A549 (cell line): ENCODE results near the gene COMTD1. TPM values are rescaled to one million over a fixed set of nuclear protein-coding genes. Genes with fewer than 3 reads are reported as not detected.
A peak's percentile ranks its signal among the peaks of the same experiment; 100 is the strongest.
"Not testable (repeated sequence)": the region's sequence is repeated elsewhere in the genome, so short reads cannot be mapped to it uniquely, and the experiment has no call there.

Source experiments
- ATAC-seq, 2 experiments: fragments of 200-7000 bp in 1 of 2; fragments of >200 bp in 1 of 2; cut with Nextera tagmentation in 1 of 2; cut with Tn5 transposase in 1 of 2; 3 replicates each; pipeline versions ENCODE4 v1.8.0 to v1.9.1; 2018 to 2020; ENCODE audit warnings: mild to moderate bottlenecking in 1 of 2, moderate library complexity in 1 of 2
- CTCF ChIA-PET: fragments of 300-600 bp; sonication (Branson Sonifier 250); formaldehyde crosslinking; extraction: SDS; loops from one replicate; lab custom pipeline; 2021; ENCODE audit warnings: antibody characterized with exemption, inconsistent platforms; lab: Yijun Ruan, JAX
- POLR2A ChIA-PET: fragments of 350-600 bp; formaldehyde crosslinking; extraction: SDS; loops from one replicate; lab custom pipeline; 2021; ENCODE audit warnings: antibody characterized with exemption, inconsistent platforms; lab: Yijun Ruan, JAX
- DNase-seq, 2 experiments: peaks; one replicate each; pipeline versions ENCODE4 v3.0.0 to v3.0.0-alpha.2; 2011 to 2016; ENCODE audit warnings: low read depth in 1 of 2, low spot score in 1 of 2
- FAIRE-seq: peaks from 2 replicates; lab custom pipeline; 2011; peaks lifted over from hg19 to GRCh38; lab: Jason Lieb, UNC
- H3K27ac ChIP-seq, 2 experiments: fragments of >200 bp; sonication (Bioruptor Twin); formaldehyde crosslinking; 3 replicates each; pipeline ENCODE4 v1.5.1; 2016 to 2017
- H3K4me1 ChIP-seq: fragments of >200 bp; sonication (Bioruptor Twin); formaldehyde crosslinking; 3 replicates; pipeline ENCODE4 v1.6.1; 2016
- H3K4me2 ChIP-seq: fragments of >200 bp; sonication (Bioruptor Twin); formaldehyde crosslinking; 3 replicates; pipeline ENCODE4 v1.6.1; 2016
- H3K4me3 ChIP-seq: fragments of >200 bp; sonication (Bioruptor Twin); formaldehyde crosslinking; 3 replicates; pipeline ENCODE4 v1.5.1; 2016
- H3K9me3 ChIP-seq: fragments of >200 bp; sonication (Bioruptor Twin); formaldehyde crosslinking; 3 replicates; pipeline ENCODE4 v1.6.1; 2016
- BHLHE40 ChIP-seq: IDR thresholded peaks from 2 replicates; pipeline ENCODE4 v1.6.1; 2012; ENCODE audit warnings: low read depth, low read length, inconsistent platforms
- CBX2 ChIP-seq: fragments of 200-600 bp; sonication (generic); IDR thresholded peaks from 2 replicates; pipeline ENCODE4 v1.6.1; 2016; ENCODE audit warnings: low read depth, mild to moderate bottlenecking, borderline replicate concordance
- CEBPB ChIP-seq, 2 experiments: fragments of >200 bp in 1 of 2; sonication (Bioruptor Twin) in 1 of 2; formaldehyde crosslinking in 1 of 2; IDR thresholded peaks; 2 replicates each; pipeline ENCODE4 v1.6.1; 2012 to 2016
- EHMT2 ChIP-seq: fragments of 200-600 bp; sonication (generic); IDR thresholded peaks from 2 replicates; pipeline ENCODE4 v1.6.1; 2016; ENCODE audit warnings: antibody characterized with exemption, low read depth, mild to moderate bottlenecking, moderate library complexity
- ESRRA ChIP-seq: fragments of 150-350 bp; IDR thresholded peaks from 2 replicates; pipeline ENCODE4 v1.6.1; 2014; ENCODE audit warnings: mild to moderate bottlenecking, low read length, borderline replicate concordance
- FOSL2 ChIP-seq, 2 experiments: fragments of 450-650 bp in 1 of 2; fragments of >200 bp in 1 of 2; sonication (Bioruptor Twin) in 1 of 2; formaldehyde crosslinking; IDR thresholded peaks; 2 replicates each; pipeline versions ENCODE4 v1.5.0 to v1.6.1; 2016 to 2020; ENCODE audit warnings: mild to moderate bottlenecking in 1 of 2, moderate library complexity in 1 of 2
- HOXA7 ChIP-seq: fragments of 250-450 bp; sonication (Bioruptor Pico); IDR thresholded peaks from 2 replicates; pipeline ENCODE4 v1.5.0; 2020; ENCODE audit warnings: mild to moderate bottlenecking, moderate library complexity
- HOXB13 ChIP-seq: fragments of 250-450 bp; sonication (Bioruptor Pico); IDR thresholded peaks from 2 replicates; pipeline ENCODE4 v1.5.0; 2020; ENCODE audit warnings: low read depth, mild to moderate bottlenecking, moderate library complexity
- HOXB5 ChIP-seq: fragments of 250-450 bp; sonication (Bioruptor Pico); IDR thresholded peaks from 2 replicates; pipeline ENCODE4 v1.5.0; 2020; ENCODE audit warnings: mild to moderate bottlenecking, moderate library complexity
- JUN ChIP-seq, 2 experiments: fragments of >200 bp; sonication (Bioruptor Twin); formaldehyde crosslinking; IDR thresholded peaks; 2 replicates in 1 of 2; 3 replicates in 1 of 2; pipeline ENCODE4 v1.6.1; 2016 to 2017
- KDM5A ChIP-seq: fragments of 200-600 bp; sonication (generic); IDR thresholded peaks from 2 replicates; pipeline ENCODE4 v1.6.1; 2016; ENCODE audit warnings: antibody characterized with exemption, mild to moderate bottlenecking
- MAFK ChIP-seq: fragments of 450-650 bp; IDR thresholded peaks from 2 replicates; pipeline ENCODE4 v1.6.1; 2014; ENCODE audit not compliant: partially characterized antibody
- MAZ ChIP-seq: fragments of 150-350 bp; IDR thresholded peaks from 2 replicates; pipeline ENCODE4 v1.6.1; 2014; ENCODE audit warnings: antibody characterized with exemption, low read depth, low read length, borderline replicate concordance
- NFE2L2 ChIP-seq: fragments of 150-350 bp; conservative IDR thresholded peaks from 2 replicates; pipeline ENCODE4 v1.6.1; 2014; ENCODE audit warnings: low read length
- RFX5 ChIP-seq: fragments of 450-650 bp; IDR thresholded peaks from 2 replicates; pipeline ENCODE4 v1.7.1; 2014; ENCODE audit warnings: antibody characterized with exemption, mild to moderate bottlenecking, moderate library complexity
- RNF2 ChIP-seq: fragments of 200-600 bp; sonication (generic); IDR thresholded peaks from 2 replicates; pipeline ENCODE4 v1.6.1; 2016; ENCODE audit warnings: low read depth, mild to moderate bottlenecking, antibody characterized with exemption, moderate library complexity, borderline replicate concordance
- SREBF2 ChIP-seq: fragments of 450-650 bp; IDR thresholded peaks from 2 replicates; pipeline ENCODE4 v1.6.1; 2014; ENCODE audit warnings: mild to moderate bottlenecking, moderate library complexity
- TFCP2L1 ChIP-seq: fragments of 250-450 bp; sonication (Bioruptor Pico); IDR thresholded peaks from 2 replicates; pipeline ENCODE4 v1.5.0; 2021; ENCODE audit warnings: mild to moderate bottlenecking
- TP53 ChIP-seq: fragments of 250-450 bp; sonication (Bioruptor Pico); IDR thresholded peaks from 2 replicates; pipeline ENCODE4 v1.5.0; 2021; ENCODE audit warnings: mild to moderate bottlenecking, moderate library complexity
- WGBS: methylation state at CpG from one replicate; pipeline ENCODE4 v1.1.6; 2017; ENCODE audit errors: missing lambda C conversion rate; 5-methylcytosine and 5-hydroxymethylcytosine counted together
- polyA plus RNA-seq, 4 experiments: library from polyadenylated mRNA; depleted of rRNA in 3 of 4; stranded (reverse); fragments of >200 nt; fragmentation: RNase III in 1 of 4; extraction: RNeasy Plus Mini Kit Qiagen cat#74134 plus additional on column Dnase treatment in 1 of 4; gene quantifications; 2 replicates in 3 of 4; 3 replicates in 1 of 4; pipeline ENCODE4 v1.2.3, GENCODE V29; 2011 to 2017
- TF ChIP-seq, protein P1 (sequence below): fragments of 250-450 bp; sonication (Bioruptor Pico); IDR thresholded peaks from 2 replicates; pipeline ENCODE4 v1.5.0; 2020; ENCODE audit warnings: low read depth, mild to moderate bottlenecking, moderate library complexity
- TF ChIP-seq, protein P2 (sequence below): IDR thresholded peaks from 2 replicates; pipeline ENCODE4 v1.6.1; 2012
- TF ChIP-seq, protein P3 (sequence below): fragments of 450-650 bp; IDR thresholded peaks from 2 replicates; pipeline ENCODE4 v1.6.1; 2014; ENCODE audit warnings: antibody characterized with exemption

Gene COMTD1
- polyA plus RNA-seq, 2 of the 4 experiments (the other 2 are of a cell fraction), result 9.8 to 34.2 TPM

DNA sequence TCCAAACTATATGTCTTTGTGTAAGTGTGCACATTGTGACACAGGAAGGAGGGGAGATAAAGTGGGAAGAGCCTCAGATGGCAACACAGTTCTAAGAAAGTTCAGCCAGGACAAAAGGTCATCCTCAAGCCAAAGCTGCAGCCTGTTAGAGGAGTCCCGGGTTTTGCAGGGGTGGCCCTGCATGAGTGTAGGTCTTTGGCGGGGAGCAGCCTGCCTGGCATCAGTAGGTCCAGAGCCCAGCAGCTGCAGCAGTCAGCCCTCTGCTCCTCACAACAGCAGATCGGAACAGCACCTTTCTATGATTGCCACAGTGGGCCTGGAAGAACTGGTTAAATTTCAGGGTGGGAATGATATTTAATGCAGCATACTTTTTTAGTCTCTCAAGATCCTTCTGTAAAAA, 38.7 kb downstream of the COMTD1 start:
- H3K9me3 ChIP-seq, result no peaks in the 10 kb centered on the region
- ATAC-seq (no peak), DNase-seq (no peak), FAIRE-seq (no peak)
- TF ChIP-seq, protein P1, sequence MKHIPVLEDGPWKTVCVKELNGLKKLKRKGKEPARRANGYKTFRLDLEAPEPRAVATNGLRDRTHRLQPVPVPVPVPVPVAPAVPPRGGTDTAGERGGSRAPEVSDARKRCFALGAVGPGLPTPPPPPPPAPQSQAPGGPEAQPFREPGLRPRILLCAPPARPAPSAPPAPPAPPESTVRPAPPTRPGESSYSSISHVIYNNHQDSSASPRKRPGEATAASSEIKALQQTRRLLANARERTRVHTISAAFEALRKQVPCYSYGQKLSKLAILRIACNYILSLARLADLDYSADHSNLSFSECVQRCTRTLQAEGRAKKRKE (CRISPR knock-in tag), result no peak
- TF ChIP-seq TFCP2L1, result no peak
- no peak for TF ChIP-seq MAZ
- no peak for TF ChIP-seq TP53
- ChIA-PET CTCF (interaction anchor here (0.6 to 7.5 kb wide), 5 partner anchors 9 to 153 kb away, joined by 3 to 82 read pairs (median 7); partner anchors contain the start of gene COMTD1), POLR2A (interaction anchor here (8.6 kb wide), 1 partner anchor 13 kb away, joined by 53 read pairs; the partner anchor contains the start of gene VDAC2)
- no peak overlapping the region for H3K4me3 ChIP-seq
- H3K4me1 ChIP-seq, result peaks cover 67% of the 10 kb centered on the region
- H3K4me2 ChIP-seq, result no peak overlapping the region
- H3K27ac ChIP-seq, result peak overlapping the region; percentile 90 to 95
- 75% methylated on average over 3 of the region's 3 CpGs for WGBS

DNA sequence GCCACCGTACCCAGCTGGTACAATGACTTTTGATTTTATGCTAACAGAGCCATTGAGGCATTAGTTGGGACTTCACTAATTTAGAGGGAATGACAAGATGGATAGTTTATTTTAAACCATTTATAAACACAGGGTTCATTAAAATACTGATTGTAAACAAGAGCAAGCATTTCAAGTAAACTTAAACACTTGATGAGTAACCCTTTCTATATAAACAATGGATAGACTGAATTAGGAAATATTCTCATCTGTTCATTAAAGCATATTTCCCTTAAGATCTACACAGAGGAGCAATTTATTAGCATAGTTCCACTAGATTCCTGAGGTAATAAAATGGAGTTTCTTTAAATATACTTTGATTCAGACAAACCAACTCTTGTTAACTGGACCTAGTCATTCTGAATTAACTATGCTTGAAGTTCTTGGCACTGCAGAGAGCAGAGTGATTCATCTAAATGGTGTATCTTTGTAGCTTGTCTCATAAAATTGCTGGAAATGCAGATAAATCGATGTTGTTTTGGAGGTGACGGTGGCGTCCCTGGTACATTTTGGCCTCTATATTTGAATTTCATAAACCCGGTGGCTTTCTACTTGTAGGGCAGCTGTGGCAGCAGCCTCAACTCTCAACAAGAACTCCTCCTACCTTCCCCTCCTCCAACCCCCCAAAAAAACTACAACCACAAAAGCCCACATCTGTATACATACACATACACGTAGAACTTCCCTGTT, 40.6 kb downstream of the COMTD1 start:
- Histone ChIP-seq H3K4me1 (peaks cover 72% of the 10 kb centered on the region), H3K9me3 (no peaks in the 10 kb centered on the region), H3K4me3 (no peak overlapping the region), H3K4me2 (peak overlapping the region; percentile 13), H3K27ac (peak overlapping the region; percentile 90 to 95)
- ChIA-PET POLR2A (interaction anchor here (8.6 kb wide), 1 partner anchor 15 kb away, joined by 53 read pairs; the partner anchor contains the start of gene VDAC2), CTCF (interaction anchor here (0.8 to 7.5 kb wide), 5 partner anchors 7 to 38 kb away, joined by 3 to 82 read pairs (median 7); partner anchors contain the start of gene COMTD1)
- ATAC-seq (no peak), DNase-seq (no peak), FAIRE-seq (no peak)
- WGBS, result 76% methylated on average over 6 of the region's 6 CpGs
- TF ChIP-seq CEBPB (IDR thresholded peaks at IDR 0.05), result 0 out of 4 replicates have a peak, but pooled peaks of 1 of the 2 experiments have one; percentile 13
- no peak for TF ChIP-seq FOSL2 (IDR thresholded peaks at IDR 0.05)
- TF ChIP-seq FOSL2 (CRISPR knock-in tag; IDR thresholded peaks at IDR 0.05), result peak; percentile 59
- TF ChIP-seq, protein P2, sequence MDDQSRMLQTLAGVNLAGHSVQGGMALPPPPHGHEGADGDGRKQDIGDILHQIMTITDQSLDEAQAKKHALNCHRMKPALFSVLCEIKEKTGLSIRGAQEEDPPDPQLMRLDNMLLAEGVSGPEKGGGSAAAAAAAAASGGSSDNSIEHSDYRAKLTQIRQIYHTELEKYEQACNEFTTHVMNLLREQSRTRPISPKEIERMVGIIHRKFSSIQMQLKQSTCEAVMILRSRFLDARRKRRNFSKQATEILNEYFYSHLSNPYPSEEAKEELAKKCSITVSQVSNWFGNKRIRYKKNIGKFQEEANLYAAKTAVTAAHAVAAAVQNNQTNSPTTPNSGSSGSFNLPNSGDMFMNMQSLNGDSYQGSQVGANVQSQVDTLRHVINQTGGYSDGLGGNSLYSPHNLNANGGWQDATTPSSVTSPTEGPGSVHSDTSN, result no peak
- TF ChIP-seq, all 56 proteins: peak for 2

DNA sequence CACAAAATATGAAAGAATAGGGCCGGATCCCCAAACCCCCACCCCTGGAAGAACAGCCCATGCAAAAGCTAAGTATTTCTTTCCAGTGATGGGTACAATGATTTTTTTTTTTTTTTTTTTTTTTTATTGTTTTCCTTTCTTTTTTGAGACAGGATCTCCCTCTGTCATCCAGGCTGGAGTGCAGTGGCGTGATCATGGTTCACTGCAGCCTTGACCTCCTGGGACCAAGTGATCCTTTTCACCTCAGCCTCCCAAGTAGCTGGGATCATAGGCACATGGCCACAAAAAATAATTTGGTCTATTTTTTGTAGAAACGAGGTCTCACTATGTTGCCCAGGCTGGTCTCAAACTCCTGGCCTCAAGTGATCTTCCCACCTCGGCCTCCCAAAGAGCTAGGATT, 41.1 kb downstream of the COMTD1 start:
- H3K4me3 ChIP-seq, ATAC-seq, DNase-seq, H3K9me3 ChIP-seq, FAIRE-seq: not testable (repeated sequence)
- CTCF ChIA-PET, result interaction anchor here (0.7 to 7.5 kb wide), 4 partner anchors 12 to 39 kb away, joined by 3 to 82 read pairs (median 23); partner anchors contain the start of gene COMTD1
- POLR2A ChIA-PET, result interaction anchor here (8.6 kb wide), 1 partner anchor 16 kb away, joined by 53 read pairs; the partner anchor contains the start of gene VDAC2
- Histone ChIP-seq H3K4me1 (peaks cover 78% of the 10 kb centered on the region), H3K4me2 (peak overlapping the region; percentile 13; the same call in 2 of the 3 replicates), H3K27ac (peak overlapping the region; percentile 90 to 95)
- WGBS, result 90% methylated on average over 4 of the region's 4 CpGs

DNA sequence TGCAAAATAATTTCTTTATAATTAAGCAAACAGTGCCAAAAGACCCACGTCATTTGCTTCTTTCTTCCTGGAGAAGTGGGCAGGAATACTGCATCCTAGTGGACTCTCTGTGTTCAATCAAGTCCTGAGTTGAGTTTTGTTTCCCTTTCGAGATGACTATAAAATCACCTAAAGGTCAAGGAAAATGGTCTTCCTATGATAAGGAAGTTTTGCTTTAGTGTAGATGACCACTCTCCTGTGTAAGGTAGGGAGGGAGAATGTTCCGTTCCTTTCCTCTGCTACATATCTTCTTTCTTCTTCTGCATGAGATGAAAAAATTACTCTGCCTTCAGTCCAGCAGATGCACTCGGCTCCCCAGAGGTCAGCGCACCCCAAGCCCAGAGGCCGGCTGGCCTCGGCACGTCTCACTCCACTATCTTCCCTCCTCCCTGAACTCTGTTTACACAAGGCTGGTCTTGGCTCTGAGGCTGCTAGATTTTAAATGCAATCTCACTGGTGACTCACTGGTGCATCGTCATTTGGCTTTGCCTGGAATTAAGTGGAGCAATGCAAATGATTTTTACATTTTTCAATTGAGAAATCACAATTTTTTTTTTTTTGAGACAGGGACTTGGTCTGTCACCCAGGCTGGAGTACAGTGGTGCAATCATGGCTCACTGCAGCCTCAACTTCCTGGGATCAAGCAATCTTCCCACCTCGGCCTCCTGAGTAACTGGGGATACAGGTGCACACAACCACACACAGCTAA, 43.8 kb downstream of the COMTD1 start:
- peak; percentile 84 to 97 for DNase-seq
- ATAC-seq, result peak; percentile 95 to 98
- POLR2A ChIA-PET, result interaction anchor here (0.6 to 3.9 kb wide), 3 partner anchors 18 to 46 kb away, joined by 3 to 25 read pairs (median 3); partner anchors contain the start of gene VDAC2
- peak; percentile 18 for FAIRE-seq
- H3K4me3 ChIP-seq, result peak overlapping the region; percentile 17; the same call in 2 of the 3 replicates
- WGBS, result 3% methylated on average over 10 of the region's 10 CpGs
- peaks cover 84% of the 10 kb centered on the region for H3K4me1 ChIP-seq
- peak overlapping the region; percentile 90 to 95 for H3K27ac ChIP-seq
- CTCF ChIA-PET, result interaction anchor here (0.7 to 18.0 kb wide), 6 partner anchors 8 to 52 kb away, joined by 3 to 479 read pairs (median 24); partner anchors contain the start of genes COMTD1 and VDAC2
- H3K4me2 ChIP-seq, result peak overlapping the region; percentile 79
- no peaks in the 10 kb centered on the region for H3K9me3 ChIP-seq
- TF ChIP-seq, protein P1 (CRISPR knock-in tag), result no peak
- TF ChIP-seq MAFK (peak; percentile 79), HOXB5 (CRISPR knock-in tag) (no peak), CBX2 (no peak), JUN (IDR thresholded peaks at IDR 0.05) (peak; percentile 86; a peak in 4 of 5 replicates), HOXA7 (CRISPR knock-in tag) (no peak), BHLHE40 (no peak), RNF2 (no peak), CEBPB (IDR thresholded peaks at IDR 0.05) (peak; percentile 93 to 97), EHMT2 (no peak), RFX5 (no peak), SREBF2 (no peak), ESRRA (0 out of 2 replicates have a peak, but pooled peaks have one; percentile 46), HOXB13 (CRISPR knock-in tag) (peak; percentile 17; the same call in 1 of the 2 replicates), KDM5A (no peak), NFE2L2 (peak; percentile 66)
- TF ChIP-seq, protein P3, sequence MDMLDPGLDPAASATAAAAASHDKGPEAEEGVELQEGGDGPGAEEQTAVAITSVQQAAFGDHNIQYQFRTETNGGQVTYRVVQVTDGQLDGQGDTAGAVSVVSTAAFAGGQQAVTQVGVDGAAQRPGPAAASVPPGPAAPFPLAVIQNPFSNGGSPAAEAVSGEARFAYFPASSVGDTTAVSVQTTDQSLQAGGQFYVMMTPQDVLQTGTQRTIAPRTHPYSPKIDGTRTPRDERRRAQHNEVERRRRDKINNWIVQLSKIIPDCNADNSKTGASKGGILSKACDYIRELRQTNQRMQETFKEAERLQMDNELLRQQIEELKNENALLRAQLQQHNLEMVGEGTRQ, result no peak
